Neuron (in vitro differentiated cells): ENCODE data around the gene SQOR.
"Not testable (repeated sequence)": the region's sequence is repeated elsewhere in the genome, so short reads cannot be mapped to it uniquely, and the experiment has no call there.

Experiments
- H2AFZ ChIP-seq: one replicate; pipeline ENCODE4 v1.6.1; 2013; ENCODE audit warnings: low read depth, mild to moderate bottlenecking, inconsistent platforms, low read length, moderate library complexity
- H3K27me3 ChIP-seq: one replicate; pipeline ENCODE4 v1.6.1; 2013; ENCODE audit warnings: low read length; ENCODE audit not compliant: insufficient read depth
- H3K36me3 ChIP-seq: one replicate; pipeline ENCODE4 v1.6.1; 2013; ENCODE audit warnings: low read length; ENCODE audit not compliant: insufficient read depth
- H3K4me1 ChIP-seq: one replicate; pipeline ENCODE4 v1.6.1; 2013; ENCODE audit warnings: low read length; ENCODE audit not compliant: insufficient read depth
- H3K4me3 ChIP-seq: 2 replicates; pipeline ENCODE4 v1.5.1; 2013; ENCODE audit warnings: mild to moderate bottlenecking, low read length, moderate library complexity
- H3K9me3 ChIP-seq: one replicate; pipeline ENCODE4 v1.6.1; 2013; ENCODE audit warnings: low read length

SQOR gene

GRCh38 chr15:45640616-45641015 lies 5.8 kb downstream of the SQOR start:
- no peaks in the 10 kb centered on the region for H3K4me1 ChIP-seq
- H2AFZ ChIP-seq: no peak overlapping the region
- no peak overlapping the region for H3K4me3 ChIP-seq
- H3K27me3 ChIP-seq: peaks cover 18% of the 10 kb centered on the region
- H3K36me3 ChIP-seq: no peaks in the 10 kb centered on the region
- no peaks in the 10 kb centered on the region for H3K9me3 ChIP-seq

GRCh38 chr15:45641374-45641781 lies 6.5 kb downstream of the SQOR start:
- H3K4me1 ChIP-seq: no peaks in the 10 kb centered on the region
- H3K9me3 ChIP-seq: no peaks in the 10 kb centered on the region
- no peaks in the 10 kb centered on the region for H3K36me3 ChIP-seq
- H2AFZ ChIP-seq: no peak overlapping the region
- H3K4me3 ChIP-seq: no peak overlapping the region
- peaks cover 13% of the 10 kb centered on the region for H3K27me3 ChIP-seq

- H3K4me1 ChIP-seq: no peaks in the 10 kb centered on the region
- H3K27me3 ChIP-seq: peaks cover 8% of the 10 kb centered on the region
- no peak overlapping the region for H2AFZ ChIP-seq
- H3K36me3 ChIP-seq: no peaks in the 10 kb centered on the region
- H3K4me3 ChIP-seq: no peak overlapping the region
- no peaks in the 10 kb centered on the region for H3K9me3 ChIP-seq
These were observed 7.4 kb downstream of the SQOR start for GRCh38 chr15:45641999-45642932.

GRCh38 chr15:45644437-45644836 lies 9.6 kb downstream of the SQOR start:
- Histone ChIP-seq H3K36me3 (no peaks in the 10 kb centered on the region), H3K27me3 (peaks cover 5% of the 10 kb centered on the region), H2AFZ (no peak overlapping the region), H3K9me3 (no peaks in the 10 kb centered on the region), H3K4me3 (no peak overlapping the region), H3K4me1 (no peaks in the 10 kb centered on the region)

GRCh38 chr15:45645026-45645980 lies 10.5 kb downstream of the SQOR start:
- Histone ChIP-seq H3K27me3 (peaks cover 5% of the 10 kb centered on the region), H3K9me3 (no peaks in the 10 kb centered on the region), H3K4me3 (no peak overlapping the region), H3K36me3 (no peaks in the 10 kb centered on the region), H3K4me1 (no peaks in the 10 kb centered on the region), H2AFZ (no peak overlapping the region)

- no peaks in the 10 kb centered on the region for H3K4me1 ChIP-seq
- H3K36me3 ChIP-seq: no peaks in the 10 kb centered on the region
- H3K4me3 ChIP-seq: no peak overlapping the region
- H3K9me3 ChIP-seq: no peaks in the 10 kb centered on the region
- H2AFZ ChIP-seq: no peak overlapping the region
- H3K27me3 ChIP-seq: peaks cover 5% of the 10 kb centered on the region
These were observed 11.4 kb downstream of the SQOR start for GRCh38 chr15:45646220-45646619.

- Histone ChIP-seq H3K9me3 (no peaks in the 10 kb centered on the region), H2AFZ (no peak overlapping the region), H3K27me3 (no peaks in the 10 kb centered on the region), H3K4me3 (no peak overlapping the region), H3K4me1 (no peaks in the 10 kb centered on the region), H3K36me3 (no peaks in the 10 kb centered on the region)
These were observed 13.0 kb downstream of the SQOR start for GRCh38 chr15:45647828-45648227.

GRCh38 chr15:45648521-45649200 lies 13.8 kb downstream of the SQOR start:
- no peak overlapping the region for H3K4me3 ChIP-seq
- H3K36me3 ChIP-seq: no peaks in the 10 kb centered on the region
- no peaks in the 10 kb centered on the region for H3K9me3 ChIP-seq
- H3K27me3 ChIP-seq: no peaks in the 10 kb centered on the region
- no peaks in the 10 kb centered on the region for H3K4me1 ChIP-seq
- H2AFZ ChIP-seq: no peak overlapping the region

GRCh38 chr15:45650007-45650406 lies 15.2 kb downstream of the SQOR start:
- not testable (repeated sequence) for H3K9me3 ChIP-seq, H3K4me3 ChIP-seq, H3K4me1 ChIP-seq, H3K36me3 ChIP-seq, H3K27me3 ChIP-seq, H2AFZ ChIP-seq

- no peaks in the 10 kb centered on the region for H3K27me3 ChIP-seq
- no peaks in the 10 kb centered on the region for H3K9me3 ChIP-seq
- H3K4me3 ChIP-seq: no peak overlapping the region
- no peaks in the 10 kb centered on the region for H3K36me3 ChIP-seq
- H3K4me1 ChIP-seq: no peaks in the 10 kb centered on the region
- H2AFZ ChIP-seq: no peak overlapping the region
These were observed 16.2 kb downstream of the SQOR start for GRCh38 chr15:45650889-45651525.

- no peaks in the 10 kb centered on the region for H3K9me3 ChIP-seq
- no peaks in the 10 kb centered on the region for H3K4me1 ChIP-seq
- no peaks in the 10 kb centered on the region for H3K36me3 ChIP-seq
- no peaks in the 10 kb centered on the region for H3K27me3 ChIP-seq
- H2AFZ ChIP-seq: no peak overlapping the region
- H3K4me3 ChIP-seq: no peak overlapping the region
These were observed 19.0 kb downstream of the SQOR start for GRCh38 chr15:45653702-45654424.

GRCh38 chr15:45654749-45655148 lies 19.9 kb downstream of the SQOR start:
- H3K4me3 ChIP-seq: no peak overlapping the region
- H3K9me3 ChIP-seq: no peaks in the 10 kb centered on the region
- H3K36me3 ChIP-seq: no peaks in the 10 kb centered on the region
- H3K4me1 ChIP-seq: no peaks in the 10 kb centered on the region
- no peaks in the 10 kb centered on the region for H3K27me3 ChIP-seq
- H2AFZ ChIP-seq: peak overlapping the region; percentile 40
